SK-N-SH (cell line): Measurements from ENCODE around the gene KLHL21. TPM values are rescaled to one million over a fixed set of nuclear protein-coding genes. Genes with fewer than 3 reads are reported as not detected.

Experiments
- CTCF ChIA-PET: fragments of 300-600, 350-600 bp; formaldehyde crosslinking; extraction: SDS; loops from one replicate; lab custom pipeline; 2021; lab: Yijun Ruan, JAX
- POLR2A ChIA-PET: fragments of 350-600 bp; sonication (Branson Sonifier 250); formaldehyde crosslinking; extraction: SDS; loops from one replicate; lab custom pipeline; 2020; ENCODE audit warnings: antibody characterized with exemption, inconsistent platforms; lab: Yijun Ruan, JAX
- DNase-seq: peaks from one replicate; pipeline ENCODE4 v3.0.0; 2012
- H2AFZ ChIP-seq: fragments of 200-600 bp; sonication (generic); 2 replicates; pipeline ENCODE4 v1.8.1; 2016; ENCODE audit warnings: antibody characterized with exemption, mild to moderate bottlenecking, low read depth
- H3F3A ChIP-seq: fragments of 200-600 bp; sonication (generic); replicated peaks from 2 replicates; pipeline ENCODE3; 2016; ENCODE audit warnings: antibody characterized with exemption, mild to moderate bottlenecking; ENCODE audit not compliant: insufficient read depth
- H3K27ac ChIP-seq, 2 experiments: fragments of 200-500 bp in 1 of 2; fragments of 200-600 bp in 1 of 2; sonication (Bioruptor generic) in 1 of 2; sonication (generic), shearing (Covaris generic) in 1 of 2; 2 replicates each; pipeline versions ENCODE4 v1.5.1 to v1.6.1; 2014 to 2016; ENCODE audit warnings: low read depth in 2 of 2, inconsistent platforms in 1 of 2, low read length in 1 of 2, mild to moderate bottlenecking in 1 of 2, mixed read lengths in 1 of 2
- H3K27me3 ChIP-seq: fragments of 200-600 bp; sonication (generic), shearing (Covaris generic); 2 replicates; pipeline ENCODE4 v1.6.1; 2016; ENCODE audit warnings: mixed run types; ENCODE audit not compliant: insufficient read depth
- H3K36me3 ChIP-seq, 2 experiments: fragments of 200-500 bp in 1 of 2; fragments of 200-600 bp in 1 of 2; sonication (Bioruptor generic) in 1 of 2; sonication (generic) in 1 of 2; replicated peaks in 1 of 2; 2 replicates each; pipeline versions ENCODE3 to v1.5.1; 2014 to 2016; ENCODE audit warnings: low read length in 1 of 2, mild to moderate bottlenecking in 1 of 2; ENCODE audit not compliant: insufficient read depth in 2 of 2, control insufficient read depth in 1 of 2
- H3K4me1 ChIP-seq, 2 experiments: fragments of 200-500 bp in 1 of 2; fragments of 200-600 bp in 1 of 2; sonication (Bioruptor generic) in 1 of 2; sonication (generic), shearing (Covaris generic) in 1 of 2; 2 replicates each; pipeline versions ENCODE4 v1.5.1 to v1.6.1; 2014 to 2016; ENCODE audit warnings: low read depth in 1 of 2, low read length in 1 of 2, mixed run types in 1 of 2; ENCODE audit not compliant: insufficient read depth in 2 of 2, control insufficient read depth in 1 of 2
- H3K4me2 ChIP-seq: fragments of 200-600 bp; sonication (generic), shearing (Covaris generic); 2 replicates; pipeline ENCODE4 v1.6.1; 2017; ENCODE audit warnings: mixed run types
- H3K4me3 ChIP-seq, 2 experiments: fragments of 200-500 bp in 1 of 2; fragments of 200-600 bp in 1 of 2; sonication (Bioruptor generic) in 1 of 2; sonication (generic), shearing (Covaris generic) in 1 of 2; 2 replicates each; pipeline versions ENCODE4 v1.5.1 to v1.8.1; 2014 to 2016; ENCODE audit warnings: low read depth in 2 of 2, inconsistent platforms in 1 of 2, low read length in 1 of 2, mild to moderate bottlenecking in 1 of 2, mixed read lengths in 1 of 2, moderate library complexity in 1 of 2
- H3K79me2 ChIP-seq: fragments of 200-600 bp; sonication (generic); 2 replicates; pipeline ENCODE4 v1.8.1; 2017; ENCODE audit warnings: mild to moderate bottlenecking; ENCODE audit not compliant: insufficient read depth
- H3K9ac ChIP-seq: fragments of 200-600 bp; sonication (generic); 2 replicates; pipeline ENCODE4 v1.6.1; 2017; ENCODE audit warnings: mixed run types
- H3K9me2 ChIP-seq: fragments of 200-600 bp; sonication (generic); 2 replicates; pipeline ENCODE4 v1.6.1; 2017; ENCODE audit warnings: mixed run types
- H3K9me3 ChIP-seq: fragments of 200-600 bp; sonication (generic); 2 replicates; pipeline ENCODE4 v1.6.1; 2017; ENCODE audit warnings: mixed run types, mild to moderate bottlenecking, moderate library complexity
- H4K20me1 ChIP-seq: fragments of 200-600 bp; sonication (generic); 2 replicates; pipeline ENCODE4 v1.6.1; 2017; ENCODE audit warnings: mild to moderate bottlenecking, mixed run types; ENCODE audit not compliant: insufficient read depth
- CHD2 ChIP-seq: fragments of 150-350 bp; IDR thresholded peaks from 2 replicates; pipeline ENCODE4 v1.6.1; 2018; ENCODE audit warnings: low read length; ENCODE audit not compliant: partially characterized antibody
- ELF1 ChIP-seq: IDR thresholded peaks from 2 replicates; pipeline ENCODE4 v1.4.0; 2012
- EP300 ChIP-seq, 2 experiments: IDR thresholded peaks; 2 replicates each; pipeline versions ENCODE4 v1.4.0 to v1.6.1; 2012; ENCODE audit warnings: borderline replicate concordance in 1 of 2, low read depth in 1 of 2, low read length in 1 of 2
- GABPA ChIP-seq: IDR thresholded peaks from 2 replicates; pipeline ENCODE4 v1.4.0; 2012; ENCODE audit warnings: low read depth, mild to moderate bottlenecking
- NFIC ChIP-seq: IDR thresholded peaks from 2 replicates; pipeline ENCODE4 v1.4.0; 2012; ENCODE audit warnings: borderline replicate concordance
- POLR2AphosphoS5 ChIP-seq: IDR thresholded peaks from 2 replicates; pipeline ENCODE4 v1.6.1; 2012; ENCODE audit warnings: low read depth, low read length
- RCOR1 ChIP-seq: fragments of 150-350 bp; IDR thresholded peaks from 2 replicates; pipeline ENCODE4 v1.6.1; 2017; ENCODE audit warnings: antibody characterized with exemption, low read length
- TEAD4 ChIP-seq: IDR thresholded peaks from 2 replicates; pipeline ENCODE4 v1.4.0; 2012; ENCODE audit warnings: mild to moderate bottlenecking, borderline replicate concordance; ENCODE audit not compliant: insufficient read depth
- WGBS: methylation state at CpG from one replicate; pipeline ENCODE4 v1.1.6; 2017; ENCODE audit warnings: low lambda C conversion rate; 5-methylcytosine and 5-hydroxymethylcytosine counted together
- polyA plus RNA-seq, 3 experiments: library from polyadenylated mRNA; depleted of rRNA; stranded (reverse); fragments of >200 nt; gene quantifications; 2 replicates each; pipeline ENCODE4 v1.2.3, GENCODE V29; 2012
- TF ChIP-seq, protein P1 (sequence below): fragments of 200-600 bp; sonication (generic); IDR thresholded peaks from 2 replicates; pipeline ENCODE4 v1.6.1; 2017; ENCODE audit warnings: antibody characterized with exemption, mild to moderate bottlenecking, moderate library complexity

The KLHL21 gene
- polyA plus RNA-seq, 1 of the 3 experiments (the other 2 are of a cell fraction) = 12.5 TPM

GRCh38 chr1:6597777-6598131 lies 4.9 kb downstream of the KLHL21 start:
- Histone ChIP-seq H3K36me3 (peaks cover 4 to 34% of the 10 kb centered on the region in 2 experiments), H3K9ac (no peak overlapping the region), H3F3A (no peaks in the 10 kb centered on the region), H3K9me2 (no peaks in the 10 kb centered on the region), H4K20me1 (peaks cover 24% of the 10 kb centered on the region; the same call in 1 of the 2 replicates), H3K4me3 (no peak overlapping the region), H2AFZ (no peak overlapping the region), H3K4me1 (peaks cover 0 to 26% of the 10 kb centered on the region in 2 experiments; a peak in 1 of 4 replicates), H3K9me3 (no peaks in the 10 kb centered on the region), H3K79me2 (peaks cover 59% of the 10 kb centered on the region)
- WGBS = 100% methylated on average over 2 of the region's 6 CpGs
- CTCF ChIA-PET = no interaction called here
- POLR2A ChIA-PET = no interaction called here
- no peak for DNase-seq
- TF ChIP-seq ELF1 (no peak), NFIC (no peak), CHD2 (no peak), GABPA (no peak), POLR2AphosphoS5 (no peak)
- TF ChIP-seq, protein P1, sequence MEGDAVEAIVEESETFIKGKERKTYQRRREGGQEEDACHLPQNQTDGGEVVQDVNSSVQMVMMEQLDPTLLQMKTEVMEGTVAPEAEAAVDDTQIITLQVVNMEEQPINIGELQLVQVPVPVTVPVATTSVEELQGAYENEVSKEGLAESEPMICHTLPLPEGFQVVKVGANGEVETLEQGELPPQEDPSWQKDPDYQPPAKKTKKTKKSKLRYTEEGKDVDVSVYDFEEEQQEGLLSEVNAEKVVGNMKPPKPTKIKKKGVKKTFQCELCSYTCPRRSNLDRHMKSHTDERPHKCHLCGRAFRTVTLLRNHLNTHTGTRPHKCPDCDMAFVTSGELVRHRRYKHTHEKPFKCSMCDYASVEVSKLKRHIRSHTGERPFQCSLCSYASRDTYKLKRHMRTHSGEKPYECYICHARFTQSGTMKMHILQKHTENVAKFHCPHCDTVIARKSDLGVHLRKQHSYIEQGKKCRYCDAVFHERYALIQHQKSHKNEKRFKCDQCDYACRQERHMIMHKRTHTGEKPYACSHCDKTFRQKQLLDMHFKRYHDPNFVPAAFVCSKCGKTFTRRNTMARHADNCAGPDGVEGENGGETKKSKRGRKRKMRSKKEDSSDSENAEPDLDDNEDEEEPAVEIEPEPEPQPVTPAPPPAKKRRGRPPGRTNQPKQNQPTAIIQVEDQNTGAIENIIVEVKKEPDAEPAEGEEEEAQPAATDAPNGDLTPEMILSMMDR = no peak
- TF ChIP-seq, all 33 proteins: peak for 0
- Histone ChIP-seq H3K4me2 (no peak overlapping the region), H3K27ac (no peak overlapping the region), H3K27me3 (no peaks in the 10 kb centered on the region)

- no peaks in the 10 kb centered on the region for H3K9me2 ChIP-seq
- ChIA-PET POLR2A (no interaction called here), CTCF (interaction anchor here (0.7 kb wide), 1 partner anchor 16 kb away, joined by 3 read pairs; no protein-coding TSS in a partner anchor)
- WGBS = 80% methylated on average over 7 of the region's 15 CpGs
- no peak overlapping the region for H2AFZ ChIP-seq
- H3K27me3 ChIP-seq = no peaks in the 10 kb centered on the region
- no peak overlapping the region for H3K27ac ChIP-seq
- peaks cover 24% of the 10 kb centered on the region; the same call in 1 of the 2 replicates for H4K20me1 ChIP-seq
- H3K79me2 ChIP-seq = peaks cover 59% of the 10 kb centered on the region
- no peak for DNase-seq
- no peaks in the 10 kb centered on the region for H3K9me3 ChIP-seq
- no peak overlapping the region for H3K9ac ChIP-seq
- H3F3A ChIP-seq = no peaks in the 10 kb centered on the region
- no peak overlapping the region for H3K4me2 ChIP-seq
- TF ChIP-seq TEAD4 (no peak), EP300 (IDR thresholded peaks at IDR 0.05; ENCODE audit: borderline replicate concordance in 1 of 2, low read depth in 1 of 2, low read length in 1 of 2) (no peak), RCOR1 (no peak)
- peaks cover 4 to 34% of the 10 kb centered on the region in 2 experiments for H3K36me3 ChIP-seq
- H3K4me3 ChIP-seq = no peak overlapping the region
- peaks cover 0 to 23% of the 10 kb centered on the region in 2 experiments; a peak in 1 of 4 replicates for H3K4me1 ChIP-seq
Measured at GRCh38 chr1:6596886-6597776, 5.5 kb downstream of the KLHL21 start.
